ENCODE data around the gene TENM4. TPM values are rescaled to one million over a fixed set of nuclear protein-coding genes. Genes with fewer than 3 reads are reported as not detected.

The TENM4 gene
- total and polyA plus RNA-seq, 2 of the 13 experiments (the other 11 are each of a cell fraction or from before 2014, with no cell fraction given) = not detected

DNA sequence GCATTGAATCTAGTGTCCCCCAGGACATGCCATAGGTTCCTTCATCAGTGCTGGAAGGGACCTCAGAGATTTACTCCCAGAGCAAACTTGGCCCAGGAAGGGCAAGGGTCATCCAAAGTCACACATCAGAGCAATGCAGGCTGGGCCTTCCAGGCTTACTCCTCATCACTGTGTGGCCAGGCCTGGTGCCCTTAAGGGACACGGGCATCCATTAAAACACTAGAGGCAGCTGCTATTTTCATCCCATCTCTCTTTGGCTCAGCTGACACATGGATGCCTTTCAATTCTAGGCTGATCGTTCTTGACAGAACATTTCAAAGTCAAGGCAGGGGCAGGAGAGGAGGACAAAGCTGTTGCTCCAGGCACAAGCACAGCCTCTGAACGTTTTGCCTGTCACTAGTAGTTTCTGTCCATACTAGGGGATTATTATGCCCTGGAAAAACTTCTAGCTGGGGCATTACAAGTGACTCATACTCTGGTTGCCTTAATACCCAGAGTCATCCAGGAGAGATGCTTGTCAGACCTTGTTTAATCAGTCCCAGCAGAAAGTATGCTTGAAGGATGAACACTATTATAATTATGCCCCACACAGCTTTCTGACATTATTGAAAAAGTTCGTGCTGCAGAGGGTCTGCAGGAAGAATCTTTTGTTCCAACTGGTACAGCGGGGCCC, 240.3 kb downstream of the TENM4 start:
- H3K27ac ChIP-seq (ENCODE audit: extremely low read length, insufficient read depth, low read length) = no peak overlapping the region
- H3K79me2 ChIP-seq (ENCODE audit: insufficient read depth, low read length) = no peaks in the 10 kb centered on the region
- H3K27me3 ChIP-seq (ENCODE audit: control insufficient read depth in 1 of 2, insufficient read depth in 2 of 2, low read length in 2 of 2) = peaks cover 0 to 7% of the 10 kb centered on the region in 2 experiments; a peak in 1 of 5 replicates
- no peaks in the 10 kb centered on the region for H3K4me1 ChIP-seq (ENCODE audit: insufficient read depth, low read length)
- H3K9me3 ChIP-seq (ENCODE audit: low read length) = no peaks in the 10 kb centered on the region
- H2AFZ ChIP-seq (ENCODE audit: low read length) = no peak overlapping the region
- no peak for DNase-seq (ENCODE audit: low spot score)
- in situ Hi-C loops (cut with HindIII; ENCODE audit: extremely low pct_ligation_motif_present, low pct_unique_long_range_greater_than_20kb) (no loop called here), intact Hi-C loops (cut with micrococcal nuclease; ENCODE audit: unreplicated experiment) (no loop called here)
- ChIA-PET POLR2A (no interaction called here), CTCF (ENCODE audit: low intra/inter-chr PET ratio, low total read pairs) (no interaction called here)
- TF ChIP-seq HES4 (CRISPR knock-in tag; IDR thresholded peaks at IDR 0.05; ENCODE audit: borderline replicate concordance) = no peak
- no peak for TF ChIP-seq ZNF615 (CRISPR knock-in tag; IDR thresholded peaks at IDR 0.05; ENCODE audit: borderline replicate concordance)
- TF ChIP-seq, protein P1, sequence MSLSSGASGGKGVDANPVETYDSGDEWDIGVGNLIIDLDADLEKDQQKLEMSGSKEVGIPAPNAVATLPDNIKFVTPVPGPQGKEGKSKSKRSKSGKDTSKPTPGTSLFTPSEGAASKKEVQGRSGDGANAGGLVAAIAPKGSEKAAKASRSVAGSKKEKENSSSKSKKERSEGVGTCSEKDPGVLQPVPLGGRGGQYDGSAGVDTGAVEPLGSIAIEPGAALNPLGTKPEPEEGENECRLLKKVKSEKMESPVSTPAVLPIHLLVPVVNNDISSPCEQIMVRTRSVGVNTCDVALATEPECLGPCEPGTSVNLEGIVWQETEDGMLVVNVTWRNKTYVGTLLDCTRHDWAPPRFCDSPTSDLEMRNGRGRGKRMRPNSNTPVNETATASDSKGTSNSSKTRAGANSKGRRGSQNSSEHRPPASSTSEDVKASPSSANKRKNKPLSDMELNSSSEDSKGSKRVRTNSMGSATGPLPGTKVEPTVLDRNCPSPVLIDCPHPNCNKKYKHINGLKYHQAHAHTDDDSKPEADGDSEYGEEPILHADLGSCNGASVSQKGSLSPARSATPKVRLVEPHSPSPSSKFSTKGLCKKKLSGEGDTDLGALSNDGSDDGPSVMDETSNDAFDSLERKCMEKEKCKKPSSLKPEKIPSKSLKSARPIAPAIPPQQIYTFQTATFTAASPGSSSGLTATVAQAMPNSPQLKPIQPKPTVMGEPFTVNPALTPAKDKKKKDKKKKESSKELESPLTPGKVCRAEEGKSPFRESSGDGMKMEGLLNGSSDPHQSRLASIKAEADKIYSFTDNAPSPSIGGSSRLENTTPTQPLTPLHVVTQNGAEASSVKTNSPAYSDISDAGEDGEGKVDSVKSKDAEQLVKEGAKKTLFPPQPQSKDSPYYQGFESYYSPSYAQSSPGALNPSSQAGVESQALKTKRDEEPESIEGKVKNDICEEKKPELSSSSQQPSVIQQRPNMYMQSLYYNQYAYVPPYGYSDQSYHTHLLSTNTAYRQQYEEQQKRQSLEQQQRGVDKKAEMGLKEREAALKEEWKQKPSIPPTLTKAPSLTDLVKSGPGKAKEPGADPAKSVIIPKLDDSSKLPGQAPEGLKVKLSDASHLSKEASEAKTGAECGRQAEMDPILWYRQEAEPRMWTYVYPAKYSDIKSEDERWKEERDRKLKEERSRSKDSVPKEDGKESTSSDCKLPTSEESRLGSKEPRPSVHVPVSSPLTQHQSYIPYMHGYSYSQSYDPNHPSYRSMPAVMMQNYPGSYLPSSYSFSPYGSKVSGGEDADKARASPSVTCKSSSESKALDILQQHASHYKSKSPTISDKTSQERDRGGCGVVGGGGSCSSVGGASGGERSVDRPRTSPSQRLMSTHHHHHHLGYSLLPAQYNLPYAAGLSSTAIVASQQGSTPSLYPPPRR (CRISPR knock-in tag; IDR thresholded peaks at IDR 0.05; ENCODE audit: borderline replicate concordance) = no peak
- TF ChIP-seq, protein P2, sequence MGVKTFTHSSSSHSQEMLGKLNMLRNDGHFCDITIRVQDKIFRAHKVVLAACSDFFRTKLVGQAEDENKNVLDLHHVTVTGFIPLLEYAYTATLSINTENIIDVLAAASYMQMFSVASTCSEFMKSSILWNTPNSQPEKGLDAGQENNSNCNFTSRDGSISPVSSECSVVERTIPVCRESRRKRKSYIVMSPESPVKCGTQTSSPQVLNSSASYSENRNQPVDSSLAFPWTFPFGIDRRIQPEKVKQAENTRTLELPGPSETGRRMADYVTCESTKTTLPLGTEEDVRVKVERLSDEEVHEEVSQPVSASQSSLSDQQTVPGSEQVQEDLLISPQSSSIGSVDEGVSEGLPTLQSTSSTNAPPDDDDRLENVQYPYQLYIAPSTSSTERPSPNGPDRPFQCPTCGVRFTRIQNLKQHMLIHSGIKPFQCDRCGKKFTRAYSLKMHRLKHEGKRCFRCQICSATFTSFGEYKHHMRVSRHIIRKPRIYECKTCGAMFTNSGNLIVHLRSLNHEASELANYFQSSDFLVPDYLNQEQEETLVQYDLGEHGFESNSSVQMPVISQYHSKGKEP (CRISPR knock-in tag; IDR thresholded peaks at IDR 0.05) = no peak
- no peak for TF ChIP-seq MEIS2 (CRISPR knock-in tag; IDR thresholded peaks at IDR 0.05)
- no peak for TF ChIP-seq MATR3 (CRISPR knock-in tag; IDR thresholded peaks at IDR 0.05)
- no peak for TF ChIP-seq ZKSCAN5 (CRISPR knock-in tag; IDR thresholded peaks at IDR 0.05)
- TF ChIP-seq, protein P3, sequence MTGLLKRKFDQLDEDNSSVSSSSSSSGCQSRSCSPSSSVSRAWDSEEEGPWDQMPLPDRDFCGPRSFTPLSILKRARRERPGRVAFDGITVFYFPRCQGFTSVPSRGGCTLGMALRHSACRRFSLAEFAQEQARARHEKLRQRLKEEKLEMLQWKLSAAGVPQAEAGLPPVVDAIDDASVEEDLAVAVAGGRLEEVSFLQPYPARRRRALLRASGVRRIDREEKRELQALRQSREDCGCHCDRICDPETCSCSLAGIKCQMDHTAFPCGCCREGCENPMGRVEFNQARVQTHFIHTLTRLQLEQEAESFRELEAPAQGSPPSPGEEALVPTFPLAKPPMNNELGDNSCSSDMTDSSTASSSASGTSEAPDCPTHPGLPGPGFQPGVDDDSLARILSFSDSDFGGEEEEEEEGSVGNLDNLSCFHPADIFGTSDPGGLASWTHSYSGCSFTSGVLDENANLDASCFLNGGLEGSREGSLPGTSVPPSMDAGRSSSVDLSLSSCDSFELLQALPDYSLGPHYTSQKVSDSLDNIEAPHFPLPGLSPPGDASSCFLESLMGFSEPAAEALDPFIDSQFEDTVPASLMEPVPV (CRISPR knock-in tag; IDR thresholded peaks at IDR 0.05) = no peak
- TF ChIP-seq HNRNPK (IDR thresholded peaks at IDR 0.05; ENCODE audit: low read depth, low read length, poor library complexity, severe bottlenecking) = no peak
- TF ChIP-seq ZNF224 (CRISPR knock-in tag; IDR thresholded peaks at IDR 0.05) = no peak
- no peak for TF ChIP-seq KAT2B (IDR thresholded peaks at IDR 0.05; ENCODE audit: borderline replicate concordance, low read depth, low read length)
- H3K36me3 ChIP-seq (replicated peaks in 1 of 2; ENCODE audit: control insufficient read depth in 1 of 2, insufficient read depth in 2 of 2, low read length in 2 of 2) = no peaks in the 10 kb centered on the region
- no peak overlapping the region for H3K4me2 ChIP-seq (ENCODE audit: low read depth, low read length)
- no peak for ATAC-seq
- H3K4me3 ChIP-seq (replicated peaks in 1 of 3; ENCODE audit: insufficient read depth in 1 of 3, low read depth in 2 of 3, low read length in 3 of 3) = no peak overlapping the region
- H3K9ac ChIP-seq (ENCODE audit: insufficient read depth, low read depth, low read length) = no peak overlapping the region
- no TSS peak for BruUV-seq (replicated peaks)
- WGBS (ENCODE audit: low lambda C conversion rate) = 3% methylated on average over 5 of the region's 5 CpGs
- FAIRE-seq = no peak
- no peaks in the 10 kb centered on the region for H4K20me1 ChIP-seq (ENCODE audit: insufficient read depth, low read length)

All from HepG2 (cell line).